Measurements from ENCODE around the gene ATP8A1. TPM values are rescaled to one million over a fixed set of nuclear protein-coding genes. Genes with fewer than 3 reads are reported as not detected.

Gene ATP8A1
- total RNA-seq, 1 experiment from 2014 or later: 14.3 TPM

- TF ChIP-seq CDX4 (CRISPR knock-in tag; IDR thresholded peaks at IDR 0.05; ENCODE audit: borderline replicate concordance): no peak
- no peak for TF ChIP-seq NFATC4 (CRISPR knock-in tag; IDR thresholded peaks at IDR 0.05)
- no peak for TF ChIP-seq PREB (CRISPR knock-in tag; IDR thresholded peaks at IDR 0.05; ENCODE audit: borderline replicate concordance)
- no peak for TF ChIP-seq ATF2 (CRISPR knock-in tag; IDR thresholded peaks at IDR 0.05; ENCODE audit: borderline replicate concordance, low read depth)
- TF ChIP-seq KAT7 (CRISPR knock-in tag; IDR thresholded peaks at IDR 0.05; ENCODE audit: borderline replicate concordance): no peak
- TF ChIP-seq TCF7 (CRISPR knock-in tag; IDR thresholded peaks at IDR 0.05; ENCODE audit: low read depth): no peak
- TF ChIP-seq ZNF317 (CRISPR knock-in tag; IDR thresholded peaks at IDR 0.05; ENCODE audit: borderline replicate concordance, low read depth): no peak
Measured at GRCh38 chr4:42570221-42570620, 86.7 kb downstream of the ATP8A1 start (continued).

GRCh38 chr4:42568610-42569207 lies 88.2 kb downstream of the ATP8A1 start:
- Mint-ChIP-seq H3K4me1 (no peaks in the 10 kb centered on the region), H3K4me3 (no peak overlapping the region), H3K27ac (no peak overlapping the region), H3K36me3 (no peaks in the 10 kb centered on the region), H3K27me3 (ENCODE audit: low read depth) (no peaks in the 10 kb centered on the region), H3K9me3 (no peaks in the 10 kb centered on the region)
- ATAC-seq: peak; percentile 90
- TF ChIP-seq SMAD3 (CRISPR knock-in tag; IDR thresholded peaks at IDR 0.05; ENCODE audit: borderline replicate concordance): no peak
- no peak for TF ChIP-seq GRHL2 (CRISPR knock-in tag; IDR thresholded peaks at IDR 0.05; ENCODE audit: insufficient replicate concordance, severe bottlenecking)
- TF ChIP-seq GTF2I (CRISPR knock-in tag; conservative IDR thresholded peaks at IDR 0.05): no peak
- peak; percentile 68 for TF ChIP-seq CTCF (IDR thresholded peaks at IDR 0.05)
- no peak for TF ChIP-seq ZNF512 (CRISPR knock-in tag; IDR thresholded peaks at IDR 0.05; ENCODE audit: borderline replicate concordance)
- ChIA-PET POLR2A (no interaction called here), CTCF (interaction anchor here (0.5 to 3.5 kb wide), 29 partner anchors 9 to 707 kb away, joined by 3 to 50 read pairs (median 4); partner anchors contain the start of genes ATP8A1 and SHISA3)
- peak; percentile 64 for DNase-seq (ENCODE audit: low spot score)

- ATAC-seq (no peak), DNase-seq (ENCODE audit: low spot score) (no peak)
- Mint-ChIP-seq H3K36me3 (peaks cover 13% of the 10 kb centered on the region), H3K27me3 (ENCODE audit: low read depth) (no peaks in the 10 kb centered on the region), H3K27ac (no peak overlapping the region), H3K9me3 (peaks cover 3% of the 10 kb centered on the region; the same call in 1 of the 2 replicates), H3K4me1 (no peaks in the 10 kb centered on the region), H3K4me3 (no peak overlapping the region)
- POLR2A ChIA-PET: no interaction called here
- CTCF ChIA-PET: interaction anchor here (0.8 to 2.5 kb wide), 3 partner anchors 195 to 398 kb away, joined by 3 to 17 read pairs (median 5); no protein-coding TSS in a partner anchor
- TF ChIP-seq CREM (CRISPR knock-in tag; IDR thresholded peaks at IDR 0.05) (no peak), AR (CRISPR knock-in tag; IDR thresholded peaks at IDR 0.05) (no peak), USF2 (CRISPR knock-in tag; IDR thresholded peaks at IDR 0.05) (no peak), ZNF396 (CRISPR knock-in tag; IDR thresholded peaks at IDR 0.05; ENCODE audit: borderline replicate concordance) (no peak), CTCF (IDR thresholded peaks at IDR 0.05) (no peak), IRF2 (CRISPR knock-in tag; IDR thresholded peaks at IDR 0.05; ENCODE audit: borderline replicate concordance, low read depth) (no peak), ZNF138 (CRISPR knock-in tag; conservative IDR thresholded peaks at IDR 0.05) (no peak), CBFB (CRISPR knock-in tag; IDR thresholded peaks at IDR 0.05; ENCODE audit: low read depth) (no peak)
Measured at GRCh38 chr4:42566835-42567234, 90.1 kb downstream of the ATP8A1 start.
